H9 (cell line): ENCODE measurements around the gene WNT5B. TPM values are rescaled to one million over a fixed set of nuclear protein-coding genes. Genes with fewer than 3 reads are reported as not detected.

Source experiments
- DNase-seq: peaks from one replicate; pipeline ENCODE4 v3.0.0-alpha.2; 2017
- H2AFZ ChIP-seq: one replicate; pipeline ENCODE4 v1.6.1; 2013; ENCODE audit warnings: mild to moderate bottlenecking, low read length, control low read depth, moderate library complexity
- H2AK5ac ChIP-seq: 2 replicates; pipeline ENCODE4 v1.6.1; 2013; ENCODE audit warnings: low read length, control low read depth, mixed read lengths; ENCODE audit not compliant: insufficient read length
- H2BK120ac ChIP-seq: one replicate; pipeline ENCODE4 v1.6.1; 2013; ENCODE audit warnings: low read depth, mild to moderate bottlenecking, low read length, control low read depth, inconsistent platforms; ENCODE audit not compliant: poor library complexity, severe bottlenecking
- H2BK12ac ChIP-seq: 2 replicates; pipeline ENCODE4 v1.6.1; 2013; ENCODE audit warnings: low read length, control low read depth, mixed read lengths, low read depth; ENCODE audit not compliant: insufficient read length
- H2BK15ac ChIP-seq: 2 replicates; pipeline ENCODE4 v1.6.1; 2013; ENCODE audit warnings: low read depth, low read length, control low read depth
- H2BK20ac ChIP-seq: one replicate; pipeline ENCODE4 v1.6.1; 2013; ENCODE audit warnings: low read depth, mild to moderate bottlenecking, low read length, control low read depth, inconsistent platforms; ENCODE audit not compliant: poor library complexity, severe bottlenecking
- H2BK5ac ChIP-seq: 2 replicates; pipeline ENCODE4 v1.6.1; 2013; ENCODE audit warnings: low read length, control low read depth, mixed read lengths; ENCODE audit not compliant: insufficient read length
- H3K14ac ChIP-seq: 2 replicates; pipeline ENCODE4 v1.6.1; 2013; ENCODE audit warnings: low read length, control low read depth; ENCODE audit not compliant: insufficient read depth
- H3K18ac ChIP-seq: 2 replicates; pipeline ENCODE4 v1.6.1; 2013; ENCODE audit warnings: low read depth, mild to moderate bottlenecking, mixed read lengths, low read length, control low read depth; ENCODE audit not compliant: insufficient read length
- H3K23ac ChIP-seq: 2 replicates; pipeline ENCODE4 v1.6.1; 2013; ENCODE audit warnings: low read length, control low read depth, mixed read lengths, low read depth; ENCODE audit not compliant: insufficient read length
- H3K23me2 ChIP-seq: 2 replicates; pipeline ENCODE4 v1.6.1; 2013; ENCODE audit warnings: low read depth, mild to moderate bottlenecking, mixed read lengths, low read length, control low read depth; ENCODE audit not compliant: insufficient read length, poor library complexity, severe bottlenecking
- H3K27ac ChIP-seq: 2 replicates; pipeline ENCODE4 v1.5.1; 2013; ENCODE audit warnings: low read length, control low read depth, mixed read lengths, low read depth; ENCODE audit not compliant: insufficient read length
- H3K27me3 ChIP-seq: 2 replicates; pipeline ENCODE4 v1.6.1; 2013; ENCODE audit warnings: low read length, control low read depth, inconsistent platforms; ENCODE audit not compliant: insufficient read depth
- H3K4ac ChIP-seq: 2 replicates; pipeline ENCODE4 v1.6.1; 2013; ENCODE audit warnings: low read depth, mild to moderate bottlenecking, control low read depth, inconsistent platforms, low read length, moderate library complexity
- H3K4me1 ChIP-seq: 2 replicates; pipeline ENCODE4 v1.6.1; 2013; ENCODE audit warnings: low read length, control low read depth, inconsistent platforms; ENCODE audit not compliant: insufficient read depth
- H3K4me2 ChIP-seq: 2 replicates; pipeline ENCODE4 v1.6.1; 2013; ENCODE audit warnings: low read length, control low read depth, mixed read lengths; ENCODE audit not compliant: insufficient read length, insufficient read depth
- H3K56ac ChIP-seq: 2 replicates; pipeline ENCODE4 v1.6.1; 2013; ENCODE audit warnings: low read depth, mild to moderate bottlenecking, mixed read lengths, low read length, control low read depth; ENCODE audit not compliant: insufficient read length
- H3K79me1 ChIP-seq: 2 replicates; pipeline ENCODE4 v1.6.1; 2013; ENCODE audit warnings: low read depth, mild to moderate bottlenecking, moderate library complexity, low read length, control low read depth, inconsistent platforms; ENCODE audit not compliant: insufficient read depth, poor library complexity, severe bottlenecking
- H3K79me2 ChIP-seq: 2 replicates; pipeline ENCODE4 v1.6.1; 2013; ENCODE audit warnings: low read length, control low read depth, inconsistent platforms; ENCODE audit not compliant: insufficient read depth
- H3K9ac ChIP-seq: 2 replicates; pipeline ENCODE4 v1.6.1; 2013; ENCODE audit warnings: low read length, control low read depth, mixed read lengths; ENCODE audit not compliant: insufficient read length; ENCODE audit errors: extremely low read depth
- H3K9me3 ChIP-seq: one replicate; pipeline ENCODE4 v1.6.1; 2013; ENCODE audit warnings: low read depth, low read length, inconsistent platforms; ENCODE audit not compliant: control insufficient read depth
- H3T11ph ChIP-seq: one replicate; pipeline ENCODE4 v1.6.1; 2013; ENCODE audit warnings: mild to moderate bottlenecking, low read length, control low read depth, inconsistent platforms
- H4K20me1 ChIP-seq: one replicate; pipeline ENCODE4 v1.6.1; 2013; ENCODE audit not compliant: control insufficient read depth, insufficient read length, insufficient read depth
- H4K5ac ChIP-seq: 2 replicates; pipeline ENCODE4 v1.6.1; 2013; ENCODE audit warnings: low read depth, mild to moderate bottlenecking, mixed read lengths, low read length, control low read depth; ENCODE audit not compliant: insufficient read length
- H4K8ac ChIP-seq: replicated peaks from 2 replicates; pipeline ENCODE4 v1.6.1; 2013; ENCODE audit warnings: low read length, control low read depth, mixed read lengths, low read depth; ENCODE audit not compliant: insufficient read length
- H4K91ac ChIP-seq: 2 replicates; pipeline ENCODE4 v1.6.1; 2013; ENCODE audit warnings: low read depth, mild to moderate bottlenecking, moderate library complexity, mixed read lengths, low read length, control low read depth; ENCODE audit not compliant: insufficient read length
- H3K27ac Mint-ChIP-seq, 3 experiments: 2 replicates in 2 of 3; 3 replicates in 1 of 3; pipeline ENCODE4 v1.8.0; 2020 to 2021; ENCODE audit warnings: mixed read lengths in 3 of 3, mild to moderate bottlenecking in 1 of 3, moderate library complexity in 1 of 3
- H3K27me3 Mint-ChIP-seq: 2 replicates; pipeline ENCODE4 v1.8.0; 2021; ENCODE audit warnings: low read depth, mild to moderate bottlenecking, moderate library complexity, mixed read lengths
- H3K36me3 Mint-ChIP-seq, 3 experiments: 2 replicates in 2 of 3; 3 replicates in 1 of 3; pipeline ENCODE4 v1.8.0; 2020 to 2021; ENCODE audit warnings: low read depth in 3 of 3, mixed read lengths in 3 of 3; ENCODE audit not compliant: insufficient read depth in 1 of 3
- H3K4me1 Mint-ChIP-seq, 2 experiments: 2 replicates each; pipeline ENCODE4 v1.8.0; 2020; ENCODE audit warnings: mixed read lengths in 2 of 2
- H3K4me3 Mint-ChIP-seq, 2 experiments: 2 replicates in 1 of 2; 3 replicates in 1 of 2; pipeline ENCODE4 v1.8.0; 2020 to 2021; ENCODE audit warnings: mild to moderate bottlenecking in 2 of 2, mixed read lengths in 2 of 2, moderate library complexity in 1 of 2
- H3K9me3 Mint-ChIP-seq, 2 experiments: 2 replicates in 1 of 2; 3 replicates in 1 of 2; pipeline ENCODE4 v1.8.0; 2020; ENCODE audit warnings: mild to moderate bottlenecking in 2 of 2, mixed read lengths in 2 of 2, moderate library complexity in 1 of 2
- WGBS: extraction: QIAGEN DNeasy Blood & Tissue Kit; methylation state at CpG from one replicate; pipeline ENCODE4 v1.1.7; 2013; ENCODE audit warnings: missing lambda C conversion rate, low lambda C conversion rate, mixed read lengths; ENCODE audit not compliant: insufficient read length; ENCODE audit errors: extremely low coverage; 5-methylcytosine and 5-hydroxymethylcytosine counted together
- total RNA-seq: library from RNA; stranded (reverse); gene quantifications from 2 replicates; pipeline ENCODE4 v1.2.1, GENCODE V29; 2021
- TF ChIP-seq, protein P1 (sequence below): fragments of 200-600 bp; sonication (generic); conservative IDR thresholded peaks from 3 replicates; pipeline ENCODE4 v1.8.0; 2021; ENCODE audit warnings: antibody characterized with exemption, mild to moderate bottlenecking

Gene WNT5B
- total RNA-seq, 1 experiment from 2014 or later, result 1.5 TPM

DNA sequence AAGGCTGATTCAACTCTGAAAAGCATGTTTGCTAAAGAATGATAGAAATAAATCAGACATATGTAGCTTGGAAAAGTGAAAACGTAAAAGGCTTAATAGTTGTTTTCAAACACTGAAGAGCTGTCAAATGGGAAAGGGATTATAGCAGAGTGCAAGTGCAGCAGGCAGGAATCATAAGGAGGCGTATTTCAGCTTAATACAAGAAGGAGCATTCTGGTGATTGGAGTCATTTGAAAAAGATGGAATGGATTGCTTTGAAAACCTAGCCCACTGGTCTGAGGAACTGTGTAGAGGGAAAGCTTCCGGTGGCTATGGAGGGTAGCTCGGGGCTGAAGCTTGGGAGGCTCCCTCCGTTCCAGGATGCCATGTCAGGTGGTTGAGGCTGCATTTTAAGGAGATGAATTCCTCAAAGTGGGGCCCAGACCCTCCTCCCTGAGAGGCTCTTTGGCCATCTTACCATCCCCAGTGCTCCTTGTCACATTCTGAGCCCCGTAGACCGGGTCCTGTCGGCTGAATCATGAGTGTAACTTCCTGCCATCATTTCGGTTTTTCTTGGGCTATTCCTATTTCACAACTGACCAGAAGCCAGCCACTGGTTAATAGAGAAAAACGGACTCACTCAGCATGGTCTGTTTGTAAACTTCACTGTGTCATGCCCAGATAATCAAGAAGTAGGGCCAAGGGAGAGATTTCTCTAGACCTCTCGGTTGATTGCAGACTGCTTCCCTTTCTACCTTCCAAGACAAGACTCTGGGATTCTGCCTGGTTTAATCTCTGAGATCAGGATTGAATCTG lies 6.5 kb downstream of the WNT5B start:
- H2AK5ac ChIP-seq, result no peak overlapping the region
- H2BK12ac ChIP-seq, result no peak overlapping the region
- H3K18ac ChIP-seq, result no peak overlapping the region
- H4K91ac ChIP-seq, result no peak overlapping the region
- peaks cover 28% of the 10 kb centered on the region; the same call in 1 of the 2 replicates for H3K27me3 ChIP-seq
- no peaks in the 10 kb centered on the region for H4K20me1 ChIP-seq
- TF ChIP-seq, protein P1, sequence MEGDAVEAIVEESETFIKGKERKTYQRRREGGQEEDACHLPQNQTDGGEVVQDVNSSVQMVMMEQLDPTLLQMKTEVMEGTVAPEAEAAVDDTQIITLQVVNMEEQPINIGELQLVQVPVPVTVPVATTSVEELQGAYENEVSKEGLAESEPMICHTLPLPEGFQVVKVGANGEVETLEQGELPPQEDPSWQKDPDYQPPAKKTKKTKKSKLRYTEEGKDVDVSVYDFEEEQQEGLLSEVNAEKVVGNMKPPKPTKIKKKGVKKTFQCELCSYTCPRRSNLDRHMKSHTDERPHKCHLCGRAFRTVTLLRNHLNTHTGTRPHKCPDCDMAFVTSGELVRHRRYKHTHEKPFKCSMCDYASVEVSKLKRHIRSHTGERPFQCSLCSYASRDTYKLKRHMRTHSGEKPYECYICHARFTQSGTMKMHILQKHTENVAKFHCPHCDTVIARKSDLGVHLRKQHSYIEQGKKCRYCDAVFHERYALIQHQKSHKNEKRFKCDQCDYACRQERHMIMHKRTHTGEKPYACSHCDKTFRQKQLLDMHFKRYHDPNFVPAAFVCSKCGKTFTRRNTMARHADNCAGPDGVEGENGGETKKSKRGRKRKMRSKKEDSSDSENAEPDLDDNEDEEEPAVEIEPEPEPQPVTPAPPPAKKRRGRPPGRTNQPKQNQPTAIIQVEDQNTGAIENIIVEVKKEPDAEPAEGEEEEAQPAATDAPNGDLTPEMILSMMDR, result no peak
- WGBS, result no CpG with 5 or more reads among the region's 11 CpGs
- H2BK120ac ChIP-seq, result no peak overlapping the region
- Mint-ChIP-seq H3K36me3 (peaks cover 0 to 1% (median 0%) of the 10 kb centered on the region in 3 experiments; a peak in 1 of 7 replicates), H3K9me3 (peaks cover 0 to 4% of the 10 kb centered on the region in 2 experiments; a peak in 1 of 5 replicates), H3K4me1 (peaks cover 28 to 40% of the 10 kb centered on the region in 2 experiments), H3K27me3 (peaks cover 56% of the 10 kb centered on the region), H3K4me3 (no peak overlapping the region), H3K27ac (no peak overlapping the region)
- no peaks in the 10 kb centered on the region for H3K9me3 ChIP-seq
- no peak overlapping the region for H2BK5ac ChIP-seq
- no peak overlapping the region for H3K27ac ChIP-seq
- no peaks in the 10 kb centered on the region for H3K79me2 ChIP-seq
- H4K8ac ChIP-seq, result no peak overlapping the region
- no peak overlapping the region for H3K9ac ChIP-seq
- no peaks in the 10 kb centered on the region for H3K23me2 ChIP-seq
- H3K4me2 ChIP-seq, result no peak overlapping the region
- no peaks in the 10 kb centered on the region for H3K79me1 ChIP-seq
- no peak overlapping the region for H3K4ac ChIP-seq
- H2BK20ac ChIP-seq, result no peak overlapping the region
- no peak for DNase-seq
- H3K14ac ChIP-seq, result no peak overlapping the region
- H3K56ac ChIP-seq, result no peak overlapping the region
- no peak overlapping the region for H2BK15ac ChIP-seq
- no peak overlapping the region for H3T11ph ChIP-seq
- no peak overlapping the region for H4K5ac ChIP-seq
- peaks cover 2% of the 10 kb centered on the region for H3K4me1 ChIP-seq
- no peak overlapping the region for H2AFZ ChIP-seq
- H3K23ac ChIP-seq, result no peak overlapping the region
